HG02678 (cell line): Measurements from ENCODE around the gene MEDAG.
"Not testable (repeated sequence)": the region's sequence is repeated elsewhere in the genome, so short reads cannot be mapped to it uniquely, and the experiment has no call there.

Source experiments
- ATAC-seq: cut with Tn5 transposase; IDR thresholded peaks from one replicate; pipeline ENCODE4 v1.9.1; 2021; ENCODE audit warnings: mild to moderate bottlenecking, moderate library complexity; ENCODE audit not compliant: unreplicated experiment

MEDAG gene

GRCh38 chr13:30906411-30907051, 460 bp downstream of the MEDAG start:
- ATAC-seq = no peak

- no peak for ATAC-seq
These were observed 1.2 kb downstream of the MEDAG start for GRCh38 chr13:30907121-30907861.

GRCh38 chr13:30908416-30908980, 2.4 kb downstream of the MEDAG start:
- no peak for ATAC-seq

- no peak for ATAC-seq
These were observed 4.6 kb downstream of the MEDAG start for GRCh38 chr13:30910676-30911075.

- no peak for ATAC-seq
These were observed 9.8 kb downstream of the MEDAG start for GRCh38 chr13:30915691-30916541.

- ATAC-seq = no peak
These were observed 10.9 kb downstream of the MEDAG start for GRCh38 chr13:30916991-30917390.

GRCh38 chr13:30918662-30919405, 12.8 kb downstream of the MEDAG start:
- no peak for ATAC-seq

- ATAC-seq = no peak
These were observed 14.3 kb downstream of the MEDAG start for GRCh38 chr13:30920162-30920909.

GRCh38 chr13:30923418-30923817, 17.3 kb downstream of the MEDAG start:
- no peak for ATAC-seq

- no peak for ATAC-seq
These were observed 18.6 kb downstream of the MEDAG start for GRCh38 chr13:30924721-30925120.

GRCh38 chr13:30925429-30925828, 19.4 kb downstream of the MEDAG start:
- ATAC-seq = no peak

GRCh38 chr13:30926781-30927180, 20.7 kb downstream of the MEDAG start:
- ATAC-seq = no peak

GRCh38 chr13:30927188-30927587, 21.1 kb downstream of the MEDAG start:
- ATAC-seq = not testable (repeated sequence)

- ATAC-seq = no peak
These were observed 21.5 kb downstream of the MEDAG start for GRCh38 chr13:30927595-30927994.

- no peak for ATAC-seq
These were observed 22.9 kb downstream of the MEDAG start for GRCh38 chr13:30928978-30929377.

GRCh38 chr13:30932481-30933353, 26.6 kb downstream of the MEDAG start, which contains the start of gene TEX26:
TSS of gene TEX26 (plus strand) at chr13:30932656. CDS start at chr13:30932716, 60 bp downstream.
- no peak for ATAC-seq

- ATAC-seq = no peak
These were observed 27.2 kb downstream of the MEDAG start for GRCh38 chr13:30933354-30933670.

GRCh38 chr13:30934381-30934780, 28.3 kb downstream of the MEDAG start:
- ATAC-seq = no peak

- no peak for ATAC-seq
These were observed 28.7 kb downstream of the MEDAG start for GRCh38 chr13:30934803-30935202.
